GM06990 (cell line): ENCODE results near the gene ATG3.

Experiments
- DNase-seq: peaks from one replicate; pipeline ENCODE4 v3.0.0-alpha.2; 2011; ENCODE audit not compliant: insufficient read length; ENCODE audit errors: extremely low read depth
- H3K27me3 ChIP-seq: replicated peaks from 2 replicates; pipeline ENCODE4 v1.6.0; 2011; ENCODE audit warnings: low read length; ENCODE audit not compliant: control insufficient read depth, insufficient read depth
- H3K36me3 ChIP-seq: 2 replicates; pipeline ENCODE4 v1.5.1; 2011; ENCODE audit warnings: low read length; ENCODE audit not compliant: control insufficient read depth, insufficient read depth
- H3K4me3 ChIP-seq: replicated peaks from 2 replicates; pipeline ENCODE4 v1.5.1; 2011; ENCODE audit warnings: low read depth, mild to moderate bottlenecking, control low read depth, low read length
- CTCF ChIP-seq: IDR thresholded peaks from 2 replicates; pipeline ENCODE4 v1.5.1; 2011; ENCODE audit warnings: low read length, control low read depth, mild to moderate bottlenecking, inconsistent platforms; ENCODE audit not compliant: insufficient read depth, poor library complexity, severe bottlenecking

ATG3 gene

GRCh38 chr3:112560721-112561483, 860 bp downstream of the ATG3 start:
- DNase-seq, result no peak
- no peak for TF ChIP-seq CTCF
- no peaks in the 10 kb centered on the region for H3K27me3 ChIP-seq
- peak overlapping the region; percentile 97 for H3K4me3 ChIP-seq
- H3K36me3 ChIP-seq, result peaks cover 2% of the 10 kb centered on the region; the same call in 1 of the 2 replicates

DNA sequence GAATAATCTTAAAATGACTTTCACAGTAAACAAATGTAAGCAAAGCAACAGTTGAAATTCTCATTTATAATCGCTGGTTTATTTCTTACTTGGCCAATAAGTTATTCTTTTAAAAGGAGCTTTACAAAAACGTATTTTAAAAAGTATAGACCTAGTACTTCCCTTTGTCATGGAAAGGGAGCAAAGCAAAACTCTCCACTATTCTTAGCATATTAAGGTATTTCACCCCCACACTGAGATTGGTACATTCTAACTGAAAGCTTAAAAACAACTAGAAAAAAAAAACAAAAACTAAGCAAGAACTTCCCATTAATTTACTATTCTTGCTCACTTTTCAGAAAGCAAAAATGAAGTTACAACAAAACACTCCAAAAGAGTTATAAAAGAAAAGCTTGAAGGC, 1.5 kb downstream of the ATG3 start:
- Histone ChIP-seq H3K27me3 (no peaks in the 10 kb centered on the region), H3K36me3 (peaks cover 2% of the 10 kb centered on the region; the same call in 1 of the 2 replicates), H3K4me3 (peak overlapping the region; percentile 97)
- no peak for DNase-seq
- TF ChIP-seq CTCF, result no peak

- TF ChIP-seq CTCF, result no peak
- no peaks in the 10 kb centered on the region for H3K27me3 ChIP-seq
- no peak for DNase-seq
- H3K36me3 ChIP-seq, result peaks cover 2% of the 10 kb centered on the region; the same call in 1 of the 2 replicates
- no peak overlapping the region for H3K4me3 ChIP-seq
These were observed 3.8 kb downstream of the ATG3 start for GRCh38 chr3:112557976-112558375.

GRCh38 chr3:112555535-112556170, 6.1 kb downstream of the ATG3 start:
- no peak for TF ChIP-seq CTCF
- Histone ChIP-seq H3K27me3 (no peaks in the 10 kb centered on the region), H3K36me3 (peaks cover 2% of the 10 kb centered on the region; the same call in 1 of the 2 replicates), H3K4me3 (no peak overlapping the region)
- DNase-seq, result no peak

GRCh38 chr3:112550859-112551258, 10.9 kb downstream of the ATG3 start:
- TF ChIP-seq CTCF, result no peak
- no peak overlapping the region for H3K4me3 ChIP-seq
- H3K27me3 ChIP-seq, result no peaks in the 10 kb centered on the region
- peaks cover 2% of the 10 kb centered on the region for H3K36me3 ChIP-seq
- DNase-seq, result no peak
